Keratinocyte (primary cell): ENCODE measurements around the gene YTHDF1. TPM values are rescaled to one million over a fixed set of nuclear protein-coding genes. Genes with fewer than 3 reads are reported as not detected.

Source experiments
- DNase-seq: peaks from one replicate; pipeline ENCODE4 v3.0.0-alpha.2; 2011; ENCODE audit warnings: low read depth, missing footprints, low spot score
- FAIRE-seq: peaks from 2 replicates; lab custom pipeline; 2011; peaks lifted over from hg19 to GRCh38; lab: Jason Lieb, UNC
- H2AFZ ChIP-seq: 2 replicates; pipeline ENCODE4 v1.6.0; 2012; ENCODE audit warnings: low read length, control low read depth, inconsistent platforms; ENCODE audit not compliant: control insufficient read depth
- H3K27ac ChIP-seq: 2 replicates; pipeline ENCODE4 v1.5.1; 2011; ENCODE audit warnings: low read length; ENCODE audit not compliant: control insufficient read depth, insufficient read depth
- H3K27me3 ChIP-seq: 3 replicates; pipeline ENCODE4 v1.6.0; 2011; ENCODE audit warnings: low read length; ENCODE audit not compliant: control insufficient read depth, insufficient read depth; ENCODE audit errors: extremely low read depth
- H3K36me3 ChIP-seq, 2 experiments: 2 replicates in 1 of 2; 3 replicates in 1 of 2; pipeline ENCODE4 v1.5.1; 2011; ENCODE audit warnings: low read length in 2 of 2, mild to moderate bottlenecking in 1 of 2; ENCODE audit not compliant: control insufficient read depth in 2 of 2, insufficient read depth in 2 of 2; ENCODE audit errors: extremely low read depth in 1 of 2
- H3K4me1 ChIP-seq: 3 replicates; pipeline ENCODE4 v1.5.1; 2011; ENCODE audit warnings: low read length; ENCODE audit not compliant: control insufficient read depth, insufficient read depth; ENCODE audit errors: extremely low read depth
- H3K4me2 ChIP-seq: 3 replicates; pipeline ENCODE4 v1.6.0; 2011; ENCODE audit warnings: low read depth, low read length; ENCODE audit not compliant: control insufficient read depth, insufficient read depth; ENCODE audit errors: extremely low read depth
- H3K4me3 ChIP-seq, 3 experiments: fragments of 200-600 bp in 1 of 3; sonication (generic) in 1 of 3; 2 replicates in 2 of 3; 3 replicates in 1 of 3; pipeline ENCODE4 v1.5.1; 2011 to 2016; ENCODE audit warnings: low read length in 3 of 3, mild to moderate bottlenecking in 3 of 3, control low read depth in 2 of 3, inconsistent platforms in 1 of 3, low read depth in 1 of 3, mixed read lengths in 1 of 3, mixed run types in 1 of 3, moderate library complexity in 1 of 3; ENCODE audit not compliant: control insufficient read depth in 2 of 3, insufficient read depth in 2 of 3; ENCODE audit errors: extremely low read depth in 1 of 3
- H3K79me2 ChIP-seq: 2 replicates; pipeline ENCODE4 v1.6.0; 2012; ENCODE audit warnings: low read length; ENCODE audit not compliant: control insufficient read depth, insufficient read depth
- H3K9ac ChIP-seq: 3 replicates; pipeline ENCODE4 v1.6.0; 2011; ENCODE audit warnings: low read length; ENCODE audit not compliant: control insufficient read depth, insufficient read depth; ENCODE audit errors: extremely low read depth
- H3K9me1 ChIP-seq: 3 replicates; pipeline ENCODE4 v1.6.0; 2011; ENCODE audit warnings: low read length; ENCODE audit not compliant: control insufficient read depth, insufficient read depth; ENCODE audit errors: extremely low read depth
- H3K9me3 ChIP-seq: 2 replicates; pipeline ENCODE4 v1.5.1; 2012; ENCODE audit warnings: low read depth, low read length; ENCODE audit not compliant: control insufficient read depth
- H4K20me1 ChIP-seq: 3 replicates; pipeline ENCODE4 v1.6.0; 2011; ENCODE audit warnings: low read length; ENCODE audit not compliant: control insufficient read depth, insufficient read depth; ENCODE audit errors: extremely low read depth
- CTCF ChIP-seq, 3 experiments: IDR thresholded peaks in 1 of 3; conservative IDR thresholded peaks in 1 of 3; optimal IDR thresholded peaks in 1 of 3; 2 replicates in 2 of 3; 3 replicates in 1 of 3; pipeline versions ENCODE3 to v1.5.1; 2011; ENCODE audit warnings: low read length in 3 of 3, mild to moderate bottlenecking in 3 of 3, moderate library complexity in 2 of 3, control low read depth in 1 of 3, inconsistent platforms in 1 of 3; ENCODE audit not compliant: insufficient read depth in 2 of 3; ENCODE audit errors: extremely low read depth in 1 of 3
- EZH2 ChIP-seq: IDR thresholded peaks from one replicate; pipeline ENCODE4 v1.6.1; 2012; ENCODE audit warnings: inconsistent platforms, mild to moderate bottlenecking, low read length, moderate library complexity
- dilution Hi-C: fragments of 300-500 bp; cut with MboI; formaldehyde crosslinking; loops from one replicate; pipeline ENCODE4 v1.7.0; 2020; ENCODE audit warnings: low sequenced_read_pairs; ENCODE audit not compliant: extremely low pct_ligation_motif_present
- polyA plus RNA-seq, 5 experiments: library from polyadenylated mRNA; depleted of rRNA in 3 of 5; stranded (reverse) in 3 of 5; stranded (forward) in 1 of 5; unstranded in 1 of 5; fragments of >200 nt; gene quantifications; 1 replicate in 1 of 5; 2 replicates in 3 of 5; 3 replicates in 1 of 5; pipeline versions ENCODE4 v1.2.1 to v1.2.3, GENCODE V29; 2011 to 2012; ENCODE audit warnings: missing spikeins in 2 of 5, low read depth in 1 of 5, low replicate concordance in 1 of 5

The YTHDF1 gene
- polyA plus RNA-seq, 1 donor (not counting 4 experiments of a cell fraction or from before 2014, with no cell fraction given) = 26.4 TPM

DNA sequence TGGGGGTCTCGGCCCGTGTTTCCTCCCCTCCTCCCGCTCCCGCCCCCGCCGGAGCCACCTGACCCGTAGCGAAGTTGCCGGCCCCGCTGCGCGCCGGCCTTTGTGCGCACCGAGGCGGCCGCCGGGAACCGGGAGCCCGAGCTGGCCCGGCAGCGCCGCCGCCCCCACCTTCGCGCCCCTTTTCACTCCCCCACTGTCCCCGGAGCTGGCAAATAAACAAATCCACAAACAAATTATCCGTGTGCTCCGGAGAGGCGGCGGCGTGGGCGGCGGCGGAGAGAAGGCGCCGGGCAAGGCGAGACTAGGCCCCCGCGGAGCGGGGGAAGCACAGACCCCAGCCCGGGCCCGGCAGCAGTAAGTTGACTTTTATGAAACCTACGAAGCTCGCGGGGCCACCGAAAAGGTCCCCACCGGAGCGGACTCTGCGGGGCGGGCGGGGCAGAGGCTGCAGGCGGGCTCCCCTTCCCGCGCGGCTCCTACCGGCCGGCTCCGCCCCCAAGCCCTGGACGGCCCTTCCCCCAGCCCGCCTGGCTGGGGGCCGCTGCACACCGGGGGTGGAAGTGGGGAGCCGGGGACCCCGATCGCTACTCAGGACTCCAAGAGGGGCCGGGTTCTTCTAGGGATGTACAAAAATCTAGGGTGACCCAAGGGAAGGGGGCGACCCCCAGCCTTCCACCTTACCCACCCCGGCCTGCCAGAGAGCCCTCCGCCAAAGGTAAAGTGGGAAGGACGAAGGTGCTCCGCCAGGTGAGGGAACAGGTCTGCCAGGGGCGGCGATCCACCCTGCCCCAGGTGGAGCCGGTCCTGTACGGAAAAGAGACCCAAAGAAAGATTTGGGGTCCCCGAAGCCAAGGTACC, 40.7 kb downstream of the YTHDF1 start:
- Histone ChIP-seq H3K27ac (no peak overlapping the region), H3K4me1 (peaks cover 2% of the 10 kb centered on the region), H3K79me2 (no peaks in the 10 kb centered on the region), H3K9me3 (no peaks in the 10 kb centered on the region), H2AFZ (no peak overlapping the region), H4K20me1 (peaks cover 9% of the 10 kb centered on the region), H3K27me3 (peaks cover 87% of the 10 kb centered on the region), H3K4me3 (no peak overlapping the region), H3K36me3 (no peaks in the 10 kb centered on the region), H3K9ac (no peak overlapping the region), H3K4me2 (no peak overlapping the region), H3K9me1 (no peaks in the 10 kb centered on the region)
- TF ChIP-seq CTCF (optimal IDR thresholded peaks at IDR 0.05 in 1 of 3, IDR thresholded peaks at IDR 0.05 in 1 of 3, conservative IDR thresholded peaks at IDR 0.05 in 1 of 3; ENCODE audit: extremely low read depth in 1 of 3, insufficient read depth in 2 of 3, low read length in 3 of 3) (no peak), EZH2 (no peak)
- dilution Hi-C loops = no loop called here
- DNase-seq = no peak
- no peak for FAIRE-seq

DNA sequence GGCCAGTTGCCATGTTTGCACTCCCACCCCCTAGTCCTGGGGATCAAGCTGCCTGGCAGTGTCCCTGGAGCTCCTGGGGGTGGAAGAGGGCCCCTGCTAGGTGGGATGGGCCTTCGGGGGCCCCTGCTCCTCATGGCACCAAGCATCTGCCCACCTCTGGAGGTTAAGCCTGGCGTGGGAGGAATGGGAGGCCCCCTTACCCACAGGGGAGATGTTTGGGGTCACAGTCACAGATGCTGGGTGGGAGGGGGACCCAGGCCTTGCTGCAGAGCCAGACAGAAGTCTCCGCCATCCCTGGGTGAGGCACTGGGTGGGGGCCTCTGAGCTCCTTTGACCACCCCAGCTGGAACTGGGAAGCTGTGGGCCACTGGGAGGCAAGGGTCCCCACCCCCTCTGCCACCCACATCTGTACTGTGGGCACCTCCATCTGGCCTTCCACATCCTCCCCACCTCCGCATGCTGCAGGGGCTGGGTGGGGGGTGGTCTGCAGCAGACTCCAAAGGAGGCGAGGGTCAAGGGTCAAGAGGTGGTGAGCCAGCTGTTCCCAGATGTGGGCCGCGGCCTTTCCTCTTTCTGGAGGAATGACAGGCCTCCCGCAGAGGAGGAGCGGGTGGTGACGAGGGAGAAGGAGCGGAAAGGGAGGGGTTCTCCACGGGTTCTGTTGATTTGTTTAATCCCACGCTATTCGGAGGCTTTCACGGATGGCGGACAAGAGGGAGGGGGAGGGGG, 41.5 kb downstream of the YTHDF1 start:
- DNase-seq (no peak), FAIRE-seq (no peak)
- Histone ChIP-seq H3K4me2 (no peak overlapping the region), H3K27ac (no peak overlapping the region), H3K4me1 (peaks cover 2% of the 10 kb centered on the region), H3K4me3 (no peak overlapping the region), H3K9me1 (no peaks in the 10 kb centered on the region), H2AFZ (no peak overlapping the region), H3K9ac (no peak overlapping the region), H3K27me3 (peaks cover 85% of the 10 kb centered on the region), H4K20me1 (peaks cover 12% of the 10 kb centered on the region), H3K79me2 (no peaks in the 10 kb centered on the region), H3K9me3 (no peaks in the 10 kb centered on the region), H3K36me3 (no peaks in the 10 kb centered on the region)
- TF ChIP-seq CTCF (optimal IDR thresholded peaks at IDR 0.05 in 1 of 3, IDR thresholded peaks at IDR 0.05 in 1 of 3, conservative IDR thresholded peaks at IDR 0.05 in 1 of 3; ENCODE audit: extremely low read depth in 1 of 3, insufficient read depth in 2 of 3, low read length in 3 of 3) (no peak), EZH2 (peak; percentile 68)
- dilution Hi-C loops = no loop called here
